Kidney capillary endothelial cell (primary cell): ENCODE measurements around the gene PRR13.
A peak's percentile ranks its signal among the peaks of the same experiment; 100 is the strongest.
"Not testable (repeated sequence)": the region's sequence is repeated elsewhere in the genome, so short reads cannot be mapped to it uniquely, and the experiment has no call there.

Experiments
- DNase-seq: peaks from one replicate; pipeline ENCODE4 v3.0.0-alpha.2; 2018; ENCODE audit warnings: low spot score

PRR13 gene

DNA sequence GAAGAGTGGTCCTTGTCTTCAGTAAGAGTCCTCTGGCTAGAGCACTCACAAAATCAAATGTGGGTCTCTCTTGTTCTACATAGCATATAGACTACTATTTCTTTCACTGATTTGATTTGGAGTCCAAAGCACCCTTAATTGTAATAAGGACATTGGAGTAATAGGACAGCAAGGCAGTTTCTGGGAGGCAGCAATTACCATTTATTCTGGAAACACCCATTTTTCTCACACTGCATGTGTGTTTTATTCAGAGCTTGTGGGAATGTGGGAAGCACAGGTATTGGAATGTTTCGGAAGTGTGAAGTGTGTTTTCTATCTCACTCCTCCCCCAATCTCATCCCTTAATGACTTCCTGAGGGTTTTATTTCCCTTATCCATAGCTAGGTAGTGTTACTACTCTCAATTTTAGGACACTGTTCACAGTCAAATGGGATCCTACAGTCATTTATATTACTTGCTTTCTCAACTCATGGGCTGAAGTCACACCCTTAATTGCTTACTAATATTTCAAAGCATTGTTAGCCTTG, 30.6 kb downstream of the PRR13 start:
- no peak for DNase-seq

DNA sequence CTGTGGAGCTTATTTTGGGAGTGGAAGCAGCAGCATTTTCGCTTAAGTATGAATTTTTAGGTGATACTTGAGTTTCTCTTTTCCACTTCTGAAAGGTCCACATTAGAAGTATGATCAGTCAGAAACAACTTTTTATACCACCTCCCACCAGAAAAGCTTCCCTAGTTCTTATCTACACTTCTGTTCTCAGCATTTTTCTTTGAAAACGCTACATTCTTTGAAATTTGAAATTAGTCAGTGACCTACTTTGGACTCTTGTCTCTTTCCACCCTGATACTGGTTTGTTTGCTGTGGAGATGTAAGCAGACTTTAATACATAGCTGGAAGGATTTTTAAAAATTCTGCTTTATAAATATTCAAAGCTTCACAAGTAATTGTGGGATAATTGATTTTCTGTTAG, 32.5 kb downstream of the PRR13 start:
- DNase-seq: no peak

DNA sequence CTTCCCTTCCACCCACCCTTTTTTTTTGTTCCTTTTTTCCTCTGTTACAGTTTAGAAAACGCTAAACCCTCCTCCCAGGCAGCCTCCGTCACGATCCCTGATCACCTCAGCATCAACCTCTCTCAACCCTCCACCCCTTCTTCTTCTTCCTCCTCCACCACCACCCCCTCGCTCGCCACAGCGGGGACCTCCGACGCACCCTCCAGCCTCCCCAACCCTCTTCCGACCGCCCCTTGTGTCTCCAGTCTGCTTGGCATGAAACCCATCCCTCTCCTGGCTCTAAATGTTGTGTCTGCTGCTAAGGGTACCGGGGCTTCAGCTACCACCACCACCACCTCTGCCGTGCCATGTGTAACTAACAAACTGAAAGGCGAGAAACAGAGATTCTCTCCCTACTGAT, 33.3 kb downstream of the PRR13 start:
- DNase-seq: no peak

DNA sequence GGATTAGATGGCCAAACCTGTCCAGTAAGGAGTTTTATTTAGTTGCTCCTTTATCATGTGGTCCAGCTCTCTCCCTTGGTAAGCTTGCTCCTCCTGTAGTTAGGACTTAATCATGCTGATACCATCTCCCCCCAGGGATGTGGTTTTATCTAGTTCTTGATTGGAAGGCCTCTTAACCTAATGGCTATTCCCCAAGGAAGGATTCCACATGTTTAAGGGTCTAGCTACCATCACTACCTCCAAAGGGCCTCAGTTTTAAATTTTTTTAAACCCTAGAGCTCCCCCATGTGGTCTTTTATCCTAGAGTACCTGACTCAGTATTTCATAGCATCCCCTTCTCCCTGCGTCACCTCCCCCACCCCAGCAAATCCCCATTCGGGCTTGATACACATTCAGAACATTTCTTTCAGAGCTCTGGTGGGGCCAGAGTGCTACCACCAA, 35.3 kb downstream of the PRR13 start:
- DNase-seq: no peak

DNA sequence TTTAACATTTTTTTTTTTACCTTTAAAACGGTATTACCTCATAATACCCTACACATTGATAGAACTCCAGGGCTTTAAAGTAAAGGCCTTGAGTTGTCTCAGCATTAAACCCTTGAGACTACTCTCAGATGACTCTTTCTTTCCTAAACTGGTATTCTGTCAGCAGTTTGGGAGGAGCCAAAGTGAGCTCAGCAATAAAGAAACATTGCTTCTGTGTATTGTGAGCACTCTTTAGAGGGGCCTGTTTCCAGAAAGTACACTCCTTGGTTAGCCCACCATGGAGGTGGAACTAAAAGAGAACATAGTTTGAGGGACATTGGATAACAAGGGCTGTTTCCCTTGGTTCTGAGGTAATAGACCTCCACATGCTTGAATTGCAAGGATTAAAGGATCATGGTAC, 37.3 kb downstream of the PRR13 start:
- no peak for DNase-seq

DNA sequence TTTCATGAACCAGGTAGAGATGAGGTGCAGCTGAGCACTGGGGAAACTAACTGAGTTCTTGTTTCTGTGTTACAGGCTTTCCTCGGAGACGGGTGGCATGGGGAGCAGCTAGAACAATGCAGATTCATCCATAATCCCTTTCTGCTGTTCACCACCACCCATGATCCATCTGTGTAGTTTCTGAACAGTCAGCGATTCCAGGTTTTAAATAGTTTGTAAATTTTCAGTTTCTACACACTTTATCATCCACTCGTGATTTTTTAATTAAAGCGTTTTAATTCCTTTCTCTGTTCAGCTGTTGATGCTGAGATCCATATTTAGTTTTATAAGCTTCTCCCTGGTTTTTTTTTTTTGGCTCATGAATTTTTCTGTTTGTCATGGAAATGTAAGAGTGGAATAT, 37.8 kb downstream of the PRR13 start:
- DNase-seq: no peak

DNA sequence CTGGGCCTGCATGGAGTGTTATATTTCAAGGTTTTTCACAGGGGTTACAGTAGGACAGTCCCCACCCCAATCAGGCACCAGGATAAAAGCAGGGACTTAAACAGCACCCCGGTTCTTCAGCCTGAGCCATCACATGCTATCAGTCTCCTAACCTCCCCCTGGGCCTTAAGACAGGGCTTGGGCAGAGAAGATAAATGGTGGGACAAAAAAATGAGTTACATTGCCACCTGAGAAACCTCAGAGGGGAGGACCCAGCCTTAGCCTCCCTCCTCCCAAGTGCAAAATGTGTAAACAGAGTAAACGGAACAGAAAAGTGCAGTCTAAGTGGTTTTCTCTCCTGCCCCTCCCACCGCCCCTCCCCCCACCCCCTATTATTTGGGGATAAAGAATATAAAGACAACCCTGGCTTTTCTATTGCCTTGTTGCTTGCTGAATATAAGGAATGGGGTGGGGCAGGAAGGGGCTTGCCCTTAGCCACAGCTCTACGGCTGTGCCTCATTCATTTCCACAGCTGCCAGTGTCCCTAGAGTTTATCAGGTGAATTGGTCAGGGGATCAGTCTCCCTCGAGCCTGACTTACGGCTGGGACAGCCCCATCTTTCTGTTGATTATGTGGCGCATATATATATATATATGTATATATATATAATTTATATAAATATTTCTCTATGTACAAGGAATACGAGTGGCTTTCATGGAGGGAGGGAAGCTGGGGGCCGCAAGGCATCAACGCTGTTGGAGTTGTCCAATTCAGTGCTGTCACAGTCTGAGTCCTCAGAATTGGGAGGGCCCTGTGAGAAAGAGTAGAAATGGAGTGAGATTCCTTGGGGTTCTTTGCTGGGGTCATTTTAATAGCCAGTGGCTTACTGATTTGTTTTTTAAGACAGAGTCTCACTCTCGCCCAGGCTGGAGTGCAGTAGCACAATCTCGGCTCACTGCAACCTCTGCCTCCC, 39.2 kb downstream of the PRR13 start:
- no peak for DNase-seq

DNA sequence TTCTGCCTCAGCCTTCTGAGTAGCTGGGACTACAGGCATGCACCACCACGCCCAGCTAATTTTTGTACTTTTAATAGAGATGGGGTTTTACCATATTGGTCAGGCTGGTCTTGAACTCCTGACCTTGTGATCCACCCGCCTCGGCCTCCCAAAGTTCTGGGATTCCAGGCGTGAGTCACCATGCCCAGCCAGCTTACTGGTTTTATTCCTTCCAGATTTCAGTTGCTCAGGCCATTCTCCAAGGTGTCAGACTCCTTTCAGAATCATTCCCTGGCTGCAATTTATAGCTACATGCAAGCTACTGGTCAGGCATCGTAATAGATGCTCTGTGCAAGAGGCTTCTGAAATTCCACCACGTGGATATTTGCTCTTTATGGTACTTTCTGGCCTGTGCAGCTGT, 39.9 kb downstream of the PRR13 start:
- DNase-seq: not testable (repeated sequence)

DNA sequence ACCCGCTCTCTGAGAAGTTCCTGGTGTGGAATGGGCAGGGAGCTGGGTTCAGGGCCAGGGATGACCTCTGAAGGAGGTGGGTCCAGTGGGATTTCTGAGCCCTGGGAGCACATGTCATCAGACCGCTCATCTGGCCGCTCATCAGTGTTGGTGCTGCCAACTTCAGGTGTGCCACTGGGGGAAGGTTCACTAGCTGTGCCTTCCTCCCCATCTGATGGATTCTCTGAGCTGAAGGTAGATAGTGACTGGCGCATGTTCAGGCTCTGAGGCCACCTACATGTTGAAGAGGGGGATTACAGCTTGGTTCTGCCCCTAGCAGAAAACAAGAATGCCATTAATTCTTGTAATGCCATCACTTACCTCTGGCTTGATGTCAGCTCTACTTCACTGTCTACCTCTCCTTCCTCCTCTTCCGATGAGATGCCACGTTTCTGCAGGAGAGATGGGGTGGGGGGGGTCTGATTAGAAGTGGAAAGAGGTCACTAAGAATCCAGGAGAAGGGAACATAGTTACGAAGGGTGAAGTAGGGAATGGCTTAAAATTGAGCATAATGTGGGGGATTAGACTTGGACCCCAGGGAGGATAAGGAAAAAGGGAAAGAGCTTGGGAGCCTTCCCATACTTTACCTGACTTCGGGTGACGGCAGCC, 40.5 kb downstream of the PRR13 start:
- no peak for DNase-seq

DNA sequence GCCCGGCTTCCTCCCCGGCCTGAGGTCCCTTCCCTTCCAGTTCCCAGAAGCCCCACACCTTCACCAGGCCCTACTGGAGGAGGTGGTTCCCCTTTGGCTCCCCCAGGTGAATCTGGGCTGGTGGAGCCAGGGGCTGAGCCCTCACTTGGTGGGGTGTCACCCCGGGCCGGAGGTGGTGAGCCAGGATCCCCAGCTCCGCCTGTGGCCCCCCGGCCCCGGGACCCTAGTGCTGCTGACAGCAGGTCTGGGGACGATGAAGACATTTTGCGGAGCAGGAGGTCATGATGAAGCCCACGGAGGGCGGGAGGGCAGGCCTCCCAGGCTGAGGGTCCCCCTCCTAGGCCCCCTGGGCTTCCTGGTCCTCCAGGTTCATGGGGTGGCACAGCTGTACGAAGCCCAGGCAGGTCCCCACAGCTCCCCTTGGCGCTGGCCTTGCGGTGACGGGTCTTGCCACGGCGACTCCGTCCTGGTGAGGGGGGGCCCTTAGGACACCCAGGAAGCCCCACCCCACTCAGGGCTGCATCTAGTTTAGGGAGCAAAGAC, 41.2 kb downstream of the PRR13 start:
- no peak for DNase-seq

DNA sequence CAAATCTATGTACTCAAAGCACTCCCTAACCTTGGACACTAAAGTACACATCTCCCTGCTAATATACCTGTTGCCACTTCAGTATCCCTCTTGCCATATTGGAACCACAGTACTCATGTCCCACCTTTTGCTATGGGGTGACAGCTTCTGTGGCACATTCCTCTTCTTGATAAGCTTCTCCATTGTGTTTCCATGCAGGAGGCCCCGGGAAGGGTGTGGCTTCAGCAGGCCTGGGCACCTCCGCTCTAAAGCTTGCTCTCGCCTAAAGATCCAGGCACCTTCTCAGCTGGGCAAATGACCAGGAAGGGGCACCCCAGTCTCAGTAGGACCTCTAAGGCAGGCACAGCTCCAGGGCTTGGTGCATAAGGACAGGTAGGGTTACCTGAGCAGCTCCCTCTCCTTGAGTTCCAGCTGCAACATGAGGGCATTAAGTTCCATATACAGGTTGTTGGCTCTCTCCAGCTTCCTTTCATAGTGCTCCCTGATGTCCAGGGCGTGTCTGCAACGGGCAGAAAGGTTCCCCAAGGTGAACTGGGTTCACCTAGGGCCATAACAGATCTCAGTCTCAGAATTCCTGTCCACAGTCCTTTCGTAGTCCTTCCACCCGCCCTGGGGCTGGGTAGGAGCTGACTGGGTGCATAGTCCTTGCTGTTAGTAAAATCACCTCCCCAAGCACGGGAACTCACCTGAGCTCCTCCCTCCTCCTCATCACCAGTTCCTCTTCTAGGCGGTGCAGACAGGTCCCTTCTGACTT, 41.9 kb downstream of the PRR13 start:
- DNase-seq: no peak

DNA sequence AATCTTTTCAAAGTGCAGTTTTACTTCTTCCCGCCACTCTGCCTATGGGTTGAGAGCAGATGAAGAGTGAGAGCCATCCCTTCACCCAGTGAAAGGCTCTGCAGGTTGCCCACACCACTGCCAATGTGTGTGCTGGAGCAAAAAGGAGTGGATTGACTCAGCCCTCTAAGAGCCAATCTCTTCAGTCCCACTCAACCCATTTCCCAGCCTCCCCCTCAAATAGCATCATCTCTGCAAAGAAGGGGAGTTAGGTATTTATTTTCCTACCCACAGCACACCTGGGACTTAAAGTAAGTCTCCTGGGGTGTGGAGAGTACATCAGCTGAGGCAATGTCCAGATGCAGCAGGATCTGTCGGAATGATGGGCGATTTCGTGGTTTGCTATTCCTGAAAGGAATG, 42.4 kb downstream of the PRR13 start:
- DNase-seq: no peak

DNA sequence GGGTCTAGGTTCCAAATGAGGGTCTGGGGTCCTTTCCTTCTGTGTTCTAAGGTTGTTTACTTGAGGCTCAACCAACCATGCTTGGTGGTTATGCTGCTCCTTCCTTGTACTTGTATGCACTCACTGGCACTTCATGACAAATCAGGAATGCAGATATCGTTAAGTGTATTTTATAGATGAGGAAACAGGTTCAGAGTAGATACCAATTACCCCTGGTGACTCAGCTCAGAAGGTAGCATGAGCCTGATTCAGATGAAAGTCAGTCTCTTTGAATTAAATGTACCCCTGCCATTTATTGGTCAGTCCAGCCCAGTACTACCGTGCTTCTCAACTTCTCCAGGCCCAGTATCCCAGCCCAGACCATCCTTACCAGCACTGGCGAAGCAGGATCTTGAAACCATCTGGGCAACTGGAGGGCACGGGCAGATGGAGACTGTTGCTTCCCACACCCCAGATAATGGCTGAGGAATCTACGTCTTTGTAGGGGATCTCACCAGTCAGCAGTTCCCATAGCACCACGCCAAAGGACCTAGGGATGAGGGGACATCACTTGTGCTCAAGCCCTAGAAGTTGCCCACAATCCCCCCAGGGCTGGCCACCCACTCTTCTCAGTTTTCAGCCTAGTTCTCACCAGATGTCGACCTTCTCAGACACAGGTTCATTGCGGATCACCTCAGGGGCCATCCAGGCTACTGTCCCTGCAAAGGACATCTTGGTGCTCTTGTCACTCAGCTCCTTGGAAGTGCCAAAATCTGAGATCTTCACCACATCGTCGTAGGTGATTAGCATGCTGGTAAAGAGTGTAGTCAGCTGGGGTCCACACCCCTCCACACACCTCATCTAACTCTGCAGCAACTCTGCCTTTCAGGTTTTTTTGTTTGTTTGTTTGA, 43.4 kb downstream of the PRR13 start:
- DNase-seq: no peak

DNA sequence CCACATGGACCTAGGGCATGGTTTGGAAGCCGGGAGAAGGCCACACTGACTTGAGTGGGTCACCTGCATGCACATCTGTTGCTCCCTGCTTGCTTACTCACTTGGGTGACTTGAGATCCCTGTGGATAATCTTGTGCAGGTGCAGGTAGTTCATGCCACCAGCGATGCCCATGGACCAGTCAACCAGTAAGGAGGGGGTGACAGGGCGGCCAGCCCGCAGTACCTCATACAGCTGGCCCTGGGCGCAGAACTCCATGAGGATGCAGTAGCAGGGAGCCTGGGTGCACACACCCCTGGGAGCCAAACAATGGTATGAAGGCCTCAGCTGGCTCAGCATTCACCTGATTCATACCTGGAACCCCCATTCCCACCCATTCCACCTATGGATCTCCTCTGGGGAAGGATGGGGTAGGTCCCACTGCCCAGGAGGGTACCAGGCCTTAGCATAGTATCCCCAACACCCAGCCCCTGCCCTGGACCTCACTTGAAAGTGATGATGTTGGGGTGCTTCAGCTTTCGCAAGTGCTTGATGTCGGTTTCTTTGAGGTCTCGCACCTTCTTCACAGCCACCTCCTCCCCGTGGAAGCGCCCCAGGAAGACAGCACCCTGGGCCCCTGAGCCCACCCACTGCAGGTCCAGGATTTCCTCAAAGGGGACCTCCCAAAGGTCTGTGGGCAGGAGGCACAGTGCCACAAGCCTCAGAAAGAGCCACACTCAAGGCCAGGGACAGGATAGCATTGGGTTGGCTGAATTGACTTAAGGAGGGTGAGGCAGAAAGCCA, 44.6 kb downstream of the PRR13 start:
- DNase-seq: no peak

DNA sequence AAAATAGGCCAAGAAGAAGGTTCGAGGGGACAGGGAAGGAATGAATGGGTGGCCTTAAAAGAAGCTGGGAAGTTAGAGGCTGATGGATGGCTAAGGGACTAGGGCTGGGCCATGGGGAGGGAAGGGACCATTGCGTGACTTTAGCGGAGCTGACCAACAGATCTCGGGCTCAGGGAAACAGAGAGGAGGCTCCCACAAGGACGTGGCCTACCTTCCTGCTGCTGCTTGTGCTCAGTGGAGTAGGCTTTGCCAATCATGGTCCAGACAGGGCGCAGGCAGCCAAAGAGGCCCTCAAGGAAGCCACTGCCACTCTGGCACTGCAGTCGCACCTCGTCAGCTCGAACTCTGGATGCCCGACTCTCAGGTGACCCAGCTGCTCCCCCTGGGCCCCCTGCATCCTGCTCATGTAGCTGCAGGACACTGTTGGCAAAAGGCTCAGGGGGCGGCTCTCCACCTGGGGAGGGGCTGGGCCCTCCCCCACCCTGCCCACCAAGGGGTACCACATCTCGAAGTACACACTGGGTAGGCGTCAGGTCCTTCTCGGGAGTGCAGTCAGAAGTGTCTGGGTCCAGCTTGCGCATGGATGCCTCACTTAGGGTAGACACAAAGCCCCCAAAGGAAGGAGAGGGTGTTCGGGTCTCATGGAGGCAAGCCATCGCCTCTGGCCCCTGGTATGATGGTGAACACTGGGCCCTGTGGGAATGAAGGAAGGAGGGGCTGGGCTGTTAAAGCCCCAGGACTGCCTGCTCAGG, 45.4 kb downstream of the PRR13 start:
- no peak for DNase-seq

DNA sequence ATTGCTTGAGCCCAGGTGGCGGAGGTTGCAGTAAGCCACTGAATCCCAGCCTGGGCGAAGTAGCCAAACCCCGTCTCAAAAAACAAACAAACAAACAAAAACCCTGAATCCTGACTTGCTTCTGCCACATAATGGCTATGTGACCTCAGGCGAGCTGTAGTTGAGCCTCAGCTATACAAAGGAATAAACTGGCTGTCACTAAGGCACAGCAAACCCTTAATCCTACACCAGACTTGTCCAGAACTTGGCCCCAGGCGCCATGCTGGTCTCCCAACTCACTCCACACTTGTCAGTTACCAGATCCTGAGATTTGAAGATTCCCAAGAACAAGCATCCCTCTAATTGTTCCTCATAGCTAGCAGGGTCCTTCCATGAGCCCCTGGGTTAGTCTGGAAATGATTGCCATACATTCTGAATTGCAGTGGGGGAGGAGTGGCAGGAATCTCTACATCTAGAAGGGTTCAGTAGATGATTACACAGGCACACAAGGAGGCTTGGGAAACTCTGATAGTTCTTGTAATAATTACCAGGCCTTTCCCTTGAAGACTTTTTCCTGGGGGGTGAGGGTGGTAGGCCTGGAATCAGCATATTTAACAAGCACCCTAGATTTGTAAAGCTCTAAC, 47.8 kb downstream of the PRR13 start:
- DNase-seq: no peak

DNA sequence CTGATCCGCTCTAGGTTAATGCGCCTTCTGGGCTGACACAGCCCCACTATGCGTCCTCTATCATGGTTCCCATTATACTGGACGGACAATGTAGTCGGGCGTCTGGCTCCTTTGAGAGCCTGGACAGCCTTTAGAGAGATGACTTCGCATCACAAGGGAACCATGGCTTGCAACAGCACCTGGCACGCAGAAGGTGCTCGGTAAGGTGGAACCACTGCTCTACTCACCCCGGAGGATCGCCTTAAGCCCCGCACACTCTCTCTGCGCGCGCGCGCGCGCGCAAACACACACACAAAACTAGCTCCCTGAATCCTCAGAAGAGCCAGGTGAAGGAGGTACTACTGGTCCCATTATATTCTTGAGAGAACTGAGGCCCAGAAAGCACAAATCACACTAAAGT, 50.7 kb downstream of the PRR13 start:
- no peak for DNase-seq

DNA sequence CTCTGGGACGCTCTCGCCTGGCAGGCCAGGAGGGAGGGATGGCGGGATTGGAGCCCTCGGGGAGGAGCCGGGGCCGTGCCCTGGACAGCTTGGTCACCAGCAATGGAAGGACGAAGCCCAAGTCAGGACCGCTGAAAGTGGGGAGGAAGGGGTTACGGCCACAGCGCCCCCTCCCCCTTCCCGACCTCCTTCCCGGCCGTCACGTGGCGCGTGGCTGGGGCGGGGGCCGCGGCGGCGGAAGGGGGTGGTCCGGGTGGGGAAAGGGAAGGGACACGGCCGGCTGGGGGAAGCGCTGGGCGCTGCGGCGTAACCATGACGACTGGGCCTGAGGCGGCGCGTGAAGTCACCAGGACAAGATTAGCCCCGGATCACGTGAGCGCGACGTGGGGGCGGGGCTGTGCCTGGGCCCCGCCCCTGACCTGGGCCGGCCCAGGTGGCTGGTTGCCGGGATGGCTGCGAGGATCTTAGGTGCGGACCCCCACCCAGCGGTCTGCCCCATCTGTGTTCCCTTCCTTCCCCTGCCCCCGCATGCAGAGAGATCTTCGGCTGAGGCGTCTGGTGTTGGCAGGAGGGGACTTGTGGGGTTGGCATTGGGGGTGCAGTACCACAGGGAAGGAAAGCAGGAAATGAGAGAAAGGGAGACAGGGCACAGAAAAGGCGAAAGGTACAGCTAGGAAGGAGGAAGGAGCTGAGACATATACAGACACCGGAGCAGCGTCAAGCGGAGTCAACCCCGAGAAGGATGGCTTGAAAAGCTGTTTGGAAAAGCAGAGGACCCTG, 51.5 kb downstream of the PRR13 start:
- DNase-seq: peak; percentile 83
